CD4-positive, alpha-beta T cell treated with Interleukin-4 for 1 hour (primary cell): ENCODE data around the gene CCNF.

Source experiments
- DNase-seq, 2 donors: peaks; one replicate each; pipeline ENCODE4 v3.0.0-alpha.2; 2020 to 2022

CCNF gene

DNA sequence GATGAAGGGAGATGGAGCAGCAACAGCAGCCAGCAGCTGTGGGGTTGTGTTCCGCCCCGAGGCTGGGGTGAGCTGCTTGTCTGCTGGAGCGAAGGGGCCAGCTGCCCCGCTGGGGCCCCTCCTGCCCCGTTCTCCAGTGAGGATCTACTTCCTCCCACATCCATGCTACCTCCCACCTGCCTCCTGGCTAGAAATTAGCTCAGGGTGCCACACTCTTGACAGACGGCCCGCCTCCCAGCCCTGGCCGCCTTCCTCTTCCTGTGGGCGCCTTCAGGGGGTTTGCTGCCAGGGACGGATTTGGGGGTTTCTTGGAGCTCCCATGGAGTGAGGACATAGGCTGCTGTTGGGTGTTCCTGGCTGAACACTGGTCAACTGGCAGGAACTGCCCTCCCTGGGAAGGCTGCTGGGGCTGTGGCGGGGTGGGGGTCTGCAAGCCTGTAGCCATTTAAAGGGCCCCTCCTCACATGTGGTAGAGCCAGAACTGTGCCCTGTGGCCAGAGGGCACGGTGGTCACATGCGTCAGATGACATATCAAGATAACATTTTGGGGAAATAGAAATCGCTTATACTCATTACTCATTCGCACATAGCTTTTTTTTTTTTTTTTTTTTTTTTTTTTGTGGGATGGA, 58.8 kb downstream of the CCNF start:
- no peak for DNase-seq

DNA sequence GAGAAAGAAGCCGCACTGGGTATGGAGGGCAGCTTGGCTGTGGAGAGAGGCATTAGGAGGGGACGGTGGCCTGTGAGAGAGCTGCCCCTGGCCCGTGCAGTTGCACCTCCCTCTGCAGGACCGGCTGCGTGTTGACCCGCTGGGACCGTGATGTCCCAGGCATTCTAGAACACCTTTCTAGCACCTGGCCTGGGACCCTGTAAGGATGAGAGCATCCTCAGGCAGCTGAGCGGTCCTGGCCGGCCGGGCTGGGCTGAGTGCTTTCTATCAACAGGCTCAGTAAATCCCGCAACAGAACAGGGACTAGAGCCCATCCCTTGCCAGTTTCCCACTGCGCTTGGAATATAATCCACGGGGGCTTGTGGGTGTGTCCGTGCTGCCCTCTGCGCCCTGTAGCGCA, 60.3 kb downstream of the CCNF start:
- DNase-seq: no peak

DNA sequence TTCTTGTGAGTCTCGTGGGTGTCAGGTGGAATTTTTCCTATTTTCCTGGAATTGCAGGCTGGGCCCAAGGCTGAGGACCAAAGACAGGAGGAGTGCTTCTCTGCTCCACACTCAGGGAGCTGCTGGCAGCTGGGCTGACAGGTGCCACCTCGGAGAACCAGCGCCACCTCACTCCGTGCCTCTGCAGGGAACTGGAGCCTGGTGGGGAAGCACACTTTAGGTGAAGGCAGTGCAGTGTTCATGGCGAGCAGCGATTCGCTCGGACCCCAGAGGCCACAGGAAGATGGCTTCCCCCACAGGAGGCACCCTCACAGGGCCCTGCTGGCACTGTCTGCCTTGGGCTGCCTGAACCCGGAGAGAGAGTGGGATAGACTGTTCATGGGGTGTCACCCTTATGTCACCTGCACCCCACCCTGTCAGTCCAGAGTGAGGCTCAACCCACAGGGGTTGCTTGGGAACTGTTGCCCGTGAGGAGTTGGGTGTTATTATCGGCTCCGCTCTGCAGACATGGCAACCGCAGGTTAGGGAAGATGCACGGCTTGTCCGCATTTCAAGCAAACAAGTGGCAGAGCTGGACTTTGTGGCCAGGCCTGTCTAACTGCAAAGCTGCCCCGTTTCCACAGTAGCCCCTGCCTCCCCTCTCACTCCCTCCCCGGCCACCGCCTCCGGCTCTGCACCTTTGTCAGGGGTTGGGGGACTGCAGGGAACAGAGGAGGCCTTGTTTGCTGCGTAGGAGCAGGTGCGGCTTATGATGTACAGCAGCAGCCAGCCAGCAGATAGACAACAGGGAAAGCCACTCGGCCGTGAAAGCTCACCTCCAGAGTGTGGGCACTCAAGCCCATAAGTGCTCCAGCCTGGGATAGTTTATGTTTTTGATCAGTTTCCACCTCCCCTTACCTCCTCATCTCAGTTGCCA, 61.2 kb downstream of the CCNF start:
- no peak for DNase-seq

DNA sequence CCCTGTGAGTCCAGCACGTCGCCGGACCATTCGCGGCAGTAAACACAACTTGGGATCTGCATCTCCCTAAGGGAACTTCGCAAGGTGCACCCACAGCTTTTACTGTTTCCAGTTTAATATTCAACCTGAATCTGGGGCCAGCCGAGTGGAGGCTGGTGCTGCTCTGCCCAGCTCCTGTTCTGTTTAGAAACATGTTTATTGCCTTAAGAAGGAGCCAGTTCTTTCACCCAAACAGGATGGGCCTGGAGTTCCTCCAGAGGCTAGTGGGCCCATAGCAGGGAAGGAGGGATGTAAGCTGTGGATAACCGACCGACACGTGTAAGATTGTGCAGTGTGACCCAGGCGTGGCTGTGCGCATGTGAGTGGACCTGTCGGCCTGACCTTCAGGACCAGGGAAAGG, 63.0 kb downstream of the CCNF start:
- no peak for DNase-seq

DNA sequence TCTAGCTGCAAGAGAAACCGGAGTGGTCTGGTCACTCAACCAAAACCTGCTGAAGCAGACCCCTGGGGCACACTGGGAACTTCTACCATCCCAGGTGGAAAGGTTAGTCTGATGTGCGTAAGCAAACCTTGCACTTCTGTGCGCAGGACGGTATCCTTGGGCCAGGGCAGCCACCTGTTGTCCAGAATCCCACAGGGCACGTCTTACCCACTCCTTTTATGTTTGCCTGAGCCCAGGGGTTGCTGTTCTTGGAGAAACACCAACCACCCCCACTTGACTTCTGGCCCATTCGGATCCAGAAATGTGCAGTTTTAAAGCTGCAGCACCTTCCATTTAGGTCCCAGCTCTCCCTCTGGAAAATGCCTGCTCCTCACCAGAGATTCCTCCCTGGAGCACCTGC, 64.4 kb downstream of the CCNF start:
- no peak for DNase-seq

DNA sequence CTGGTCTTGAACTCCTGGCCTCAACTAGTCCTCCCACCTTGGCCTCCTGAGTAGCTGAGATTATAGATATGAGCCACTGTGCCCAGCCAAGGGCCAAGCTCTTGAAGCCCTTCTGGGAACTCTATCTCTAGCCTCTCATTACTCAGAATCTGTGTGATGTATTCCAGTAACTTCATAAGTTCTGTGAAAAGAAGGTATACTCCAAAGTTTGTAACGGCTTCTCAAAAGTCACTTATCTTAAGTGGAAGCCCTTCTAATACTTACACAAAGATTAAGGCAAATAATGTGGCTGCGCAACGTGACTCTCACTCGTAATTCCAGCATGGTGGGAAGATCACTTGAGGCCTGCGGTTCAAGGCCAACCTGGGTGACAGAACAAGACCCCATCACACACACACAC, 65.4 kb downstream of the CCNF start:
- no peak for DNase-seq

DNA sequence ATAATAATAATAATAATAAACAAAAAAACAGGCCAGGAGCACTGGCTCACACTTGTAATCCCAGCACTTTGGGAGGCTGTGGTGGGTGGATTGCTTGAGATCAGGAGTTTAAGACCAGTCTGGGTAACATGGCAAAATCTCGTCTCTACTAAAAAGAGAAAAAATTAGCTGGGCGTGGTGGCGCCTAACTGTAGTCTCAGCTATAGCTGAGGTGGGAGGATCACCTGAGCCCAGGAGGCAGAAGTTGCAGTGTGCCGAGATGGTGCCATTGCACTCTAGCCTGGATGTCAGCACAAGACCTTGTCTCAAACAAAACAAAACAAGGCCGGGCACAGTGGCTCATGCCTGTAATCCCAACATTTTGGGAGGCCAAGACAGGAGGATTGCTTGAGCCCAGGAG, 65.8 kb downstream of the CCNF start:
- DNase-seq: no peak

DNA sequence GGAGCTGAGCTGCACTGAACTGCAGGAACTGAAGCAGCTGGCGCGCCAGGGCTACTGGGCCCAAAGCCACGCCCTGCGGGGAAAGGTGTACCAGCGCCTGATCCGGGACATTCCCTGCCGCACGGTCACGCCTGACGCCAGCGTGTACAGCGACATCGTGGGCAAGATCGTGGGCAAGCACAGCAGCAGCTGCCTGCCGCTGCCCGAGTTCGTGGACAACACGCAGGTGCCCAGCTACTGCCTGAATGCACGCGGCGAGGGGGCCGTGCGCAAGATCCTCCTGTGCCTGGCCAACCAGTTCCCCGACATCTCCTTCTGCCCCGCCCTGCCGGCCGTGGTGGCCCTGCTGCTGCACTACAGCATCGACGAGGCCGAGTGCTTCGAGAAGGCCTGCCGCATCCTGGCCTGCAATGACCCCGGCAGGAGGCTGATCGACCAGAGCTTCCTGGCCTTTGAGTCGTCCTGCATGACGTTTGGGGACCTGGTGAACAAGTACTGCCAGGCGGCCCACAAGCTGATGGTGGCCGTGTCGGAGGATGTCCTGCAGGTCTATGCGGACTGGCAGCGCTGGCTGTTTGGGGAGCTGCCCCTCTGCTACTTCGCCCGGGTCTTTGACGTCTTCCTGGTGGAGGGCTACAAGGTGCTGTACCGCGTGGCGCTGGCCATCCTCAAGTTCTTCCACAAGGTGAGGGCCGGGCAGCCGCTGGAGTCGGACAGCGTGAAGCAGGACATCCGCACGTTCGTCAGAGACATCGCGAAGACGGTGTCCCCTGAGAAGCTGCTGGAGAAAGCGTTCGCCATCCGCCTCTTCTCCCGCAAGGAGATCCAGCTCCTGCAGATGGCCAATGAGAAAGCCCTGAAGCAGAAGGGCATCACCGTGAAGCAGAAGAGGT, 67.2 kb downstream of the CCNF start:
- DNase-seq: no peak

DNA sequence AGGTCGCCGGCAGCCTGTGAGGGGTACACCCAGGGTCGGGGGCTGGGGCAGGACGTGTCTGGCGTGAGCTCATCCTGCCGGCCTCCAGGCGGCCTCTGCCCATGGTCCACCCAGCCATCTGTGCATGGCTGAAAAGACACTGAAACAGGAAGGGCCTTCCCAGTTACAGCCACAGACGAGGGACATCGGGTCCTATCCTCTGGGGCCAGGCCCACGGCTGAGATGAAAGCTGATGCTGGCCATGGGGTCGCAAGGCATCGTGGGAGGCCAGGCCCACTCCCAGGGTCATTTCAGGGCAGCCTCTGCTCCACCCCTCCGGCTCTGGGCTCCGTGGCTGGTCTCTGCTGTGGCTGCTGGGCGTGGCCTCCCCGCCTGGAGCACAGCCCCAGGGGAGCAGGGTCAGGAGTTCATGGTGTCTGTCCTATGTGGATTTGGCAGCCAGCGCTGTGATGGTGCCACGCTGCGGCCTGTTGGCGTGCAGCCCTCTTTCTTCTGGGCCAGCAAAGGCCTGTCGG, 67.9 kb downstream of the CCNF start:
- DNase-seq: no peak

DNA sequence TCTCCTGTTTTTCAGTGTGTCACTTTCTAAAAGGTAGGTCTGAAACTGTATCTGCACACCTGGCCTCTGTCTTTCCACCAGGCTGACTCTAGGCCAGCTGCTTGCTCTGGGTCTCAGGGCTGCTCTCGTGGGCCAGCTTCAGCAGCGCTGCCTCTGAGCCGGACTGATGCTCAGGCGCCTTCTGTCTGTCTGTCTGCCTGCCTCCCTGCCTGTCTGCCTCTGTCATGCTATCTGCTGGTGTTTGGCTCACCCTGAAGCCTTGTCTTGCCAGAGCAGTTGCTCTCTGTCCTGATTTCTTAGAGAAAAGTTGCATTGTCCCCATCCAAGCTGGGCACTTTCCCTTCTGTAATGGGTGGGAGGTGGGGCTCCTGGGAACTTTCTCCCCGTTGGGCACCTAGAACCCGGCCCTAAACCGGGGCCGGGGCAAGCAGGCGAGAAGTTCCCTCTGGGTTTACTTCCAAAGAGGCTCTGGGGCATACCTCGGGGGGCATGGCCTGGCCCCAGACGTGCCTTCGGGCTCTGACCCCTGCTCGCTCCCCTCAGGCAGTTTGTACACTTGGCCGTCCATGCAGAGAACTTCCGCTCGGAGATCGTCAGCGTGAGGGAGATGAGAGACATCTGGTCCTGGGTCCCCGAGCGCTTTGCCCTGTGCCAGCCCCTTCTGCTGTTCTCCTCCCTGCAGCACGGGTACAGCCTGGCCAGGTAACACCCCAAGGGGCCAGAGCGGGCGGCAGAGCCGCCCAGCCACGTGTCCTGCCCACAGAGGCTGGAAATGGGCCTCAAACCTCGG, 68.6 kb downstream of the CCNF start:
- no peak for DNase-seq

DNA sequence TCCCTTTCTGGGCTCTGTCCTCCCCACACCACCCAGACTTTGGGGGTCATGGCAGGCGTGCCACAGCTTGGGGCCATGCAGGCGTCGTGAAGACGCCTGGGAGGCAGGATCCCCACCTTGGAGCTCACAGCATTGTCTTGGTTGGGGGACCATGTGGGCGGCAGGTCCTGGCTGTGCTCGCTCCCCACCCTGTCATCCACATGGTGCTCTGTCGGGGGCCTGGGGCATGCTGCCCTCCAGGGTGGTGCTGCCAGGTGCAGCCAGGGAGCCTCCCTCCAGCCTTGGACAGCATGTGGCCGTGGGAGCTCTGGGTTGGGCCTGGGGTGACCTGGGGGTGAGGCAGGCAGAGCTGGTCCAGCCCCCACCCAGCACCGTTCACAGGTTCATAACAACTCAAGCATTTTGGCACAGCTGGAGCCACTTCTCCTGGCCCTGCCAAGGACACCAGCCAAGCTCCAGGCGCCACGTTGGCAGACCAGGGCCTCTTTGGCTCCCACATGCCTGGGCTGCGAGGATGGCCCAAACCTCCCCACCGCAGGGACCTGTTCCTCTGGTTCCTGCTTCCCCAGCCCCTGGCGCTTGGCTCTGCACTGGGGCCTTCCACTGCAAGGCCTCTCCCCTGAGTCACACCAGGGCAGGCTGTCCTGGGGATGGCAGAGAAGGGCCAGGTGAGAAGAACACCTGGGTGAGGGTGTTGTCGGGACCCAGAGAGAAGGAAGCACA, 69.4 kb downstream of the CCNF start:
- DNase-seq: no peak

DNA sequence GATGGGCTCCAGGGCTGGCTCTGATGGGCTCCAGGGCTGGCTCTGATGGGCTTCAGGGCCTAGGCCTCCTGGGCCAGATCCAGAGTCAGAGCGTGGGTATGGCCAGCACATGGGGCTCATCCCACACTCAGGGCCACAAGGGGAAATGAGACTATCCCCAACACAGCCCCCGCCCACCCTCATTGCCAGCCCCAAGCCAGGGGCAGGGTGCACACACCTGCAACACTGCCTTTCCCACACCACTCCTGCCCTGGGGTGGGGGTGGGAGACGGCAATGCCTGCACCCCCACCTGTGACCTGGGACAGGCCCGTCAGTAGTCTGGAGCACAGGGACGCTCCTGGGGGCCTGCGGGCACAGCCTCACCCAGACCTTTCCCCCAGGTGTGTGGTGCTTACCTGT, 70.2 kb downstream of the CCNF start:
- no peak for DNase-seq

DNA sequence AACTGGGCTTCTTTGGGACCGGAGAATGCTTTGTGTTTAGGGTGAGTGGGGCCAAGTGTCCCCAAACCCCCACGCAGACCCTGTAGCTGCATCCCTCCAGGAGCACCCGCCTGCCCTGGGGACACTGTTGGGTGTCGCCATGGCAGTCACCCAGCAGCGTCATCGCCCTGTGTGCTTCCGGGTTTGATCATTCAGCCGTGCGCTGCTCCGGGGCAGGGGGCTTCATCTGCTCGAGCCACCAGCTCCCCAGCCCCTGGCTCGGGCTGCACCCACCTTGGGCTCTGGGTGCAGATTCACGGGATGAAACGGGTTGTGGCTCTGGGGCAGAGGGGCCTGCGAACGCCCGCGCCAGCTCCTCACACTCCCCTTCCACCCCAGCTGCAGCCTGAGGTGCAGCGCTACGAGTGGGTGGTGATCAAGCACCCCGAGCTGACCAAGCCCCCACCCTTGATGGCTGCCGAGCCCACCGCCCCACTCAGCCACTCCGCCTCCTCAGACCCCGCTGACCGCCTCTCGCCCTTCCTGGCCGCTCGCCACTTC, 70.7 kb downstream of the CCNF start:
- DNase-seq: no peak

DNA sequence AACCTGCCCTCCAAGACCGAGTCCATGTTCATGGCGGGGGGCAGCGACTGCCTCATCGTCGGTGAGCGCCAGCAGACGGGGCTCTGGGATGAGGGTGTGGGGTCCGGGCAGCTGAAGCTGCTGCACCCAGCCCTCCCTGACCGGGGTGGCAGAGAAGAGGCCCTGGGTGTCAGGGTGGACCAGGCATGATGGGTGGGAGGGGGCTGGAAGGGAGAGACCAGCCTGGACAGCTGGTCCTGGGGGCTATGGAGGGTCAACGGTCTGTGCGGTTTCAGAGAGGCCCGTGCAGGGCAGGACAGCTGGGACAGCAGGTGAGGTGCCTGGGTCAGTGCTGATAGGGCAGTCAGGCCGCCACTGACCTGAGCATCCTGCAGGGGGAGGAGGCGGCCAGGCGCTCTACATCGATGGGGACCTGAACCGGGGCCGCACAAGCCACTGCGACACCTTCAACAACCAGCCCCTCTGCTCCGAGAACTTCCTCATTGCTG, 71.2 kb downstream of the CCNF start:
- no peak for DNase-seq

DNA sequence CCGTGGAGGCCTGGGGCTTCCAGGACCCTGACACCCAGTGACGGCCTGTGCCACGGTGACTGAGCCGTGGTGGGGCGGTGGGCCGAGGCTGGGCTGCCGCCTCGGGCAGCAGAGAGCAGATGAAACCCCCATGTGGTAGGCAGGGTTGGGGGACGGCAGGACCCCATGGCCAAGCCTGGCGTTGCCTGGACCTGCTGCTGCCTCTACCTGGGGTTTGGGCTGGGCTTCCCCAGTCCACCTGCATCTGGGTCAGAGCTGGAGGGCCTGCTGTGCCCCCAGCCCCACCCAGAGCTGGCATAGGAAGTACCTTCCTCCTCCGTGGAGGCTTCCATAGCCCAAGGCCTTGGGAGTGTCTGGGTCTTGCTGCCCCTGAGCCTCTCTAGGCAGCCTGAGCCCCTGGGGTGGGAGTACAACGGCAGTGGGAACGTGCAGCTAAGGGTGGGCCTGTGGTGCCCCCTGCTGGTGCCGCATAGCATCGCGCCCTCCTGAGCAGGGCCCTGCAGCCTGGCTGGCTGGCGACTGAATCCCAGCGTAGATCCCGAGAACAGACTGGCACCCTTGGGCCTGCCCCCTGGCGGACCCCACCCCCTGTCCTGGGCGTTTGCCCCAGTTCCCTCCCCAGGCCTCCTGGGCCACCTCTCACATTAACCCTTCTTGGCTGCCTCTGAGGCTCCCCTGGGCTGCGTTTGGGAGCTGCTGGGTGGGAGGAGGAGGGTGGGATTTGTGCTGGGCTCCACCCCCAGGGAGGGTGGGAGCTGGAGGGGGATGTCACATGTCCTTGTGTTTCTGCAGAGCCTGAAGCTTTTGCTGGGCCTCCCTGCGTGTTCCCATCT, 71.9 kb downstream of the CCNF start:
- DNase-seq: peak; percentile 80 to 82

DNA sequence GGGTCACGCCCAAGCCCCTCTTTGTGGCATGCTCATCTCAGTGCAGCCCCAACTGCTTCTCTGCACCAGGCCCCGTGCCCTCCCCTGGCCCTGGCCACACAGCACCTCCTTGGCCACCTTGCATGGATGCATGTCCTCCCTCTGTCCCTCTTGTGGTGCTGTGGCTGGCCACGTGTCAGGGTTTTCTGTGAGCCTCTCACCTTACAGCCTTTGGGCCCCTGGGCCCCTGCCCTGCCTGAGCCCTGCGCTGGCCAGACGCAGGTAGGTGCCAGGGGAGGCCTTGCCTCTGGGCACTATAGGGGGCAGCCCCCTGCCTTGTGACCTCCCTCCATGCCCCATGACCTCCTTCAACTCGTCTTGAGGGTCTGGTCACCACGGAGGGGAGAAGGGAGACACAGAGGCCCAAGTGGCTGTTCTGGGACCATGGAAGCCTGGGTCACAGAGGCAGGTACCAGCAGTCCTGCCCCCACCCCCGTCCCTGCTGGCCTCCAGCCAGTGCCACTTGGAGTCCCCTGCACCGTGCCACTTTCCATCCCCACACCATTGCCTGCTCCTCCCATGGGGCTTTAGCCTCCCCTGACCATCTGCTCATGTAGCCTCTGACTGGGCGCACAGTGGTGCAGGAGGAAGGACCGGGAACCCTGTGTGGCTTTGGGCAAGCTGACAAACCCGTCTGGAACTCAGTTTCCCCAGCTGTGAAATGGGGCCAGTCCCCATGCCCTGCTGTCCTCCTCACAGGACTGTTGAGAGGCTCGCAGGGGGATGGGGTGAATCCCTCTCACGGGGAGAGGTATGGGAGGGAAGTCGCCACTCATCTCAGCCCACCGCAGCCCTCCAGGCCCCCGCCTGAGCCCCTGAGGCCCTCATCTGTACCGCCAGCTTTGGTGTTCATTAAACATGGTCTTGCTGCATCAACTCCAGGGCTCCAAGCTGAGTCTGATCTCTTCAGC, 73.0 kb downstream of the CCNF start:
- no peak for DNase-seq

DNA sequence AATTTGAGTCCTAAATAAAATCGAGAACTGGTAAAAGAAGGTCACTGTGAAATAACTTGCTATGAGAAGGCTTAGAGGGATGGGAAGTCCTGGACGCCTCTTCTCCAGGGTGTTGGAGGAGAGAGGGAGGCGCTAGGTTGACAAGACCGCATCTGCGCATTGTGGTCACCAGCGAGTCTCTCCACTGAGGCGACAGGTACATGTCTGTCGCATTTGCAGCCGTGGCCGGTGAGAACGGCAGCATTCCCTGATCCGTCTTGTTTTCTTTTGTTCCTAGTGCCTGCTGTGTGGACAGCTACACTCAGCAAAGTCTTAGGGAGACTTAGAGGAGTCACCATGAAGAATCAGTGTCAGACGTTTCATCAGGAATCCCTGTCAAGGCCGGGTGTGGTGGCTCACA, 76.4 kb downstream of the CCNF start:
- no peak for DNase-seq

DNA sequence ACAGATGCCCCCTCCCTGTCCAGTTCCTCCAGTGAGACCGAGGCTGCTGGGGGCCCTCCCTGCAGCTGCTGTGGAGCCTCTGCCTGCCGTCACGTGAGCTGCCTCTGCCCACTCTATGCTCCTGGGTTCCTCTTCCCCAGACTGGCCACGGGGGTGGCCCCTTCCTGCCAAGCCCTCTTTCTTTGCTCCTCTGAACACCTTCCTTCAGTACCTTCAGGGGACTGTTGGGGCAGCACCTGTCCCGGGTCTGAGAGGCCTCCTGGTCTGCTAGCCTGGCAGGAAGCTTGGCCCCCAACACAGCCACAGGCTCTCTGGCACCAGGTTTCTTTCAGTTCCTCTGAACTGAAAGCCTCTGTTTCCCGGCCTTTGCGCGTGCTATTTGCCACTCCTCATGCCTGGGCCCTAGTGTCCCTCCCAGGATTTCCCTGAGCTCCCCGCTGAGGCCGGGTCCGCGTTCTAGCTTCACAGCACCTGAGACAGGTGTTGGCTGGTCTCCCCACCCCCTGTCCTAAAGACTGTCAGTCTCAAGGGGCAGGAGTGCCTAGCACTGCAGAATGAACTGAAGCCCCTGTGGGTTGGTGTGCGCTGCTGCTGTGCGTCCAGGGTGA, 77.9 kb downstream of the CCNF start:
- peak in 1 of 2 donors; percentile 70 for DNase-seq

DNA sequence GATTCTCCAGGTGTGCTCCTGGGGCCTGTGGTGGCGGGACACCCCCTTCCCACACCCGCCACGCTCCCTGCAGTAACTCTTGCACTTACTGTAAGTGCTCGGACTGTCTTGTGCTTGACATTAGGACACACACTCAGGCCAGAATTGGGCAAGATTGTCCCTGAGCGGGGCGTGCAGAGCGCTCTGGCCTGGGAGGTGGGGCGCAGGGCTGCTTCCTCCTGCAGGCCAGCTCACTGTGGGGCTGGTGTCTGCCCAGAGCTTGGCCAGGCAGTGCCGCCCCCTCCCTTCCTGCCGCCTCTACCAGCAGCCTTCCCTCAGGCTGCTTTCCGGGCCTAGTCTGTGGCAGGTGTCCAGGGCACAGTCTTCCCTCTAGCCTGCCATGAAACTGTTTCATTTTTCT, 78.4 kb downstream of the CCNF start:
- DNase-seq: peak in 1 of 2 donors; percentile 54
